HEK293 (cell line): ENCODE measurements around the gene TRAPPC5.

Source experiments
- CTCF ChIA-PET: fragments of 350-600 bp; formaldehyde crosslinking; extraction: SDS; loops from one replicate; lab custom pipeline; 2021; ENCODE audit warnings: antibody characterized with exemption; lab: Yijun Ruan, JAX
- POLR2A ChIA-PET: fragments of 300-600 bp; formaldehyde crosslinking; extraction: SDS; loops from one replicate; lab custom pipeline; 2020; ENCODE audit warnings: antibody characterized with exemption, inconsistent platforms; lab: Yijun Ruan, JAX
- H3K27ac ChIP-seq: fragments of 200-500 bp; sonication (Bioruptor generic); 2 replicates; pipeline ENCODE4 v1.5.1; 2014; ENCODE audit warnings: low read depth, low read length, control low read depth, inconsistent platforms; ENCODE audit errors: extremely low read depth
- H3K36me3 ChIP-seq, 2 experiments: fragments of 200-500 bp in 1 of 2; sonication (Bioruptor generic) in 1 of 2; 1 replicate in 1 of 2; 2 replicates in 1 of 2; pipeline ENCODE4 v1.5.1; 2014 to 2017; ENCODE audit warnings: inconsistent platforms in 2 of 2, low read length in 2 of 2; ENCODE audit not compliant: control insufficient read depth in 2 of 2, insufficient read depth in 1 of 2
- H3K4me1 ChIP-seq: fragments of 200-500 bp; sonication (Bioruptor generic); 2 replicates; pipeline ENCODE4 v1.5.1; 2014; ENCODE audit warnings: mild to moderate bottlenecking, low read length, inconsistent platforms; ENCODE audit not compliant: control insufficient read depth, insufficient read depth
- H3K4me3 ChIP-seq: 2 replicates; pipeline ENCODE4 v1.5.1; 2011; ENCODE audit warnings: low read depth, mild to moderate bottlenecking, control low read depth, low read length, moderate library complexity
- H3K9me3 ChIP-seq: fragments of 200-500 bp; sonication (Bioruptor generic); 2 replicates; pipeline ENCODE4 v1.5.1; 2014; ENCODE audit warnings: low read depth, low read length, inconsistent platforms; ENCODE audit not compliant: control insufficient read depth, insufficient read depth
- EGR2 ChIP-seq: fragments of 450-650 bp; formaldehyde crosslinking; IDR thresholded peaks from 2 replicates; pipeline ENCODE4 v1.5.1; 2016; ENCODE audit warnings: low read depth, missing biosample characterization, missing genetic modification characterization
- MYNN ChIP-seq: fragments of 450-650 bp; formaldehyde crosslinking; IDR thresholded peaks from 2 replicates; pipeline ENCODE4 v1.5.1; 2016; ENCODE audit warnings: missing biosample characterization, missing genetic modification characterization, borderline replicate concordance
- PRDM1 ChIP-seq: fragments of 450-650 bp; formaldehyde crosslinking; IDR thresholded peaks from 2 replicates; pipeline ENCODE4; 2016; ENCODE audit warnings: missing biosample characterization, missing genetic modification characterization
- ZNF132 ChIP-seq: fragments of 450-650 bp; formaldehyde crosslinking; IDR thresholded peaks from 2 replicates; pipeline ENCODE4 v1.5.1; 2017; ENCODE audit warnings: missing biosample characterization, missing genetic modification characterization, borderline replicate concordance
- ZNF248 ChIP-seq: fragments of 450-650 bp; formaldehyde crosslinking; IDR thresholded peaks from 2 replicates; pipeline ENCODE4 v1.5.1; 2017; ENCODE audit warnings: missing biosample characterization, missing genetic modification characterization
- ZNF324 ChIP-seq: fragments of 450-650 bp; formaldehyde crosslinking; IDR thresholded peaks from 2 replicates; pipeline ENCODE4 v1.5.1; 2016; ENCODE audit warnings: missing biosample characterization, missing genetic modification characterization
- ZNF366 ChIP-seq: fragments of 450-650 bp; formaldehyde crosslinking; conservative IDR thresholded peaks from 2 replicates; pipeline ENCODE4 v1.5.1; 2016; ENCODE audit warnings: missing biosample characterization, missing genetic modification characterization
- ZNF426 ChIP-seq: fragments of 450-650 bp; formaldehyde crosslinking; IDR thresholded peaks from 2 replicates; pipeline ENCODE4 v1.5.1; 2017; ENCODE audit warnings: missing biosample characterization, missing genetic modification characterization, mild to moderate bottlenecking, inconsistent platforms, moderate library complexity
- ZNF561 ChIP-seq: fragments of 450-650 bp; IDR thresholded peaks from 2 replicates; pipeline ENCODE4 v1.5.1; 2018; ENCODE audit warnings: missing biosample characterization, missing genetic modification characterization, borderline replicate concordance
- ZNF664 ChIP-seq: fragments of 450-650 bp; formaldehyde crosslinking; IDR thresholded peaks from 2 replicates; pipeline ENCODE4 v1.5.1; 2016; ENCODE audit warnings: missing biosample characterization, missing genetic modification characterization
- ZNF830 ChIP-seq: fragments of 450-650 bp; IDR thresholded peaks from 2 replicates; pipeline ENCODE4 v1.5.0; 2018; ENCODE audit warnings: missing biosample characterization, missing genetic modification characterization, low read depth, mild to moderate bottlenecking, moderate library complexity
- TF ChIP-seq, protein P1 (sequence below): fragments of 450-650 bp; formaldehyde crosslinking; IDR thresholded peaks from 2 replicates; pipeline ENCODE4 v1.5.1; 2016; ENCODE audit warnings: missing biosample characterization, missing genetic modification characterization
- TF ChIP-seq, protein P2 (sequence below): fragments of 450-650 bp; formaldehyde crosslinking; IDR thresholded peaks from 2 replicates; pipeline ENCODE4 v1.5.1; 2016; ENCODE audit warnings: missing biosample characterization, missing genetic modification characterization
- TF ChIP-seq, protein P3 (sequence below): fragments of 450-650 bp; formaldehyde crosslinking; IDR thresholded peaks from 2 replicates; pipeline ENCODE4 v1.5.1; 2016; ENCODE audit warnings: missing biosample characterization, missing genetic modification characterization
- TF ChIP-seq, protein P4 (sequence below): fragments of 450-650 bp; formaldehyde crosslinking; conservative IDR thresholded peaks from 2 replicates; pipeline ENCODE4 v1.5.1; 2016; ENCODE audit warnings: low read depth, missing biosample characterization, missing genetic modification characterization
- TF ChIP-seq, protein P5 (sequence below): fragments of 450-650 bp; formaldehyde crosslinking; IDR thresholded peaks from 2 replicates; pipeline ENCODE4 v1.5.1; 2016; ENCODE audit warnings: missing biosample characterization, missing genetic modification characterization
- TF ChIP-seq, protein P6 (sequence below): sonication (generic); formaldehyde crosslinking; IDR thresholded peaks from 2 replicates; pipeline ENCODE4 v1.8.1; 2022; ENCODE audit warnings: mild to moderate bottlenecking, moderate library complexity, missing genetic modification reagents
- TF ChIP-seq, protein P7 (sequence below): fragments of 450-650 bp; formaldehyde crosslinking; IDR thresholded peaks from 2 replicates; pipeline ENCODE4 v1.5.1; 2017; ENCODE audit warnings: missing biosample characterization, missing genetic modification characterization

TRAPPC5 gene

DNA sequence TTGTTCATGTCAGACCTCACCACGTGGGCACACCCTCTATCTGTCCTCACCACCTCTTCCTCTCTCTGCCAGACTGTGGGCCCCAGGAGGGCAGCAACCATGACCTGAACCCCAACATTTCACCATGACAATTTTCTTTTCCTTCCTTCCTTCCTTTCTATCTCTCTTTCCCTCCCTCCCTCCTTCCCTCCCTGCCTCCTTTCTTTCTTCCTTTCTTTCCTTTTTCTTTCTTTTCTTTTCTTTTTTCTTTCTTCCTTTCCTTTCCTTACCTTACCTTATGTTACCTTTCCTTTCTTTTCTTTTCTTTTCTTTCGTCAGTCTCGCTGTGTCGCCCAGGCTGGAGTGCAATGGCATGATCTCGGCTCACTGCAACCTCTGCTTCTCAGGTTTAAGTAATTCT is 30.0 kb downstream of the TRAPPC5 start:
- CTCF ChIA-PET, result interaction anchor here (0.6 kb wide), 1 partner anchor 369 kb away, joined by 3 read pairs; no protein-coding TSS in a partner anchor
- no peaks in the 10 kb centered on the region for H3K4me1 ChIP-seq
- TF ChIP-seq, protein P1, sequence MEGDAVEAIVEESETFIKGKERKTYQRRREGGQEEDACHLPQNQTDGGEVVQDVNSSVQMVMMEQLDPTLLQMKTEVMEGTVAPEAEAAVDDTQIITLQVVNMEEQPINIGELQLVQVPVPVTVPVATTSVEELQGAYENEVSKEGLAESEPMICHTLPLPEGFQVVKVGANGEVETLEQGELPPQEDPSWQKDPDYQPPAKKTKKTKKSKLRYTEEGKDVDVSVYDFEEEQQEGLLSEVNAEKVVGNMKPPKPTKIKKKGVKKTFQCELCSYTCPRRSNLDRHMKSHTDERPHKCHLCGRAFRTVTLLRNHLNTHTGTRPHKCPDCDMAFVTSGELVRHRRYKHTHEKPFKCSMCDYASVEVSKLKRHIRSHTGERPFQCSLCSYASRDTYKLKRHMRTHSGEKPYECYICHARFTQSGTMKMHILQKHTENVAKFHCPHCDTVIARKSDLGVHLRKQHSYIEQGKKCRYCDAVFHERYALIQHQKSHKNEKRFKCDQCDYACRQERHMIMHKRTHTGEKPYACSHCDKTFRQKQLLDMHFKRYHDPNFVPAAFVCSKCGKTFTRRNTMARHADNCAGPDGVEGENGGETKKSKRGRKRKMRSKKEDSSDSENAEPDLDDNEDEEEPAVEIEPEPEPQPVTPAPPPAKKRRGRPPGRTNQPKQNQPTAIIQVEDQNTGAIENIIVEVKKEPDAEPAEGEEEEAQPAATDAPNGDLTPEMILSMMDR (tag by site-specific recombination), result no peak
- TF ChIP-seq ZNF248 (tag by site-specific recombination), result no peak
- TF ChIP-seq, protein P2, sequence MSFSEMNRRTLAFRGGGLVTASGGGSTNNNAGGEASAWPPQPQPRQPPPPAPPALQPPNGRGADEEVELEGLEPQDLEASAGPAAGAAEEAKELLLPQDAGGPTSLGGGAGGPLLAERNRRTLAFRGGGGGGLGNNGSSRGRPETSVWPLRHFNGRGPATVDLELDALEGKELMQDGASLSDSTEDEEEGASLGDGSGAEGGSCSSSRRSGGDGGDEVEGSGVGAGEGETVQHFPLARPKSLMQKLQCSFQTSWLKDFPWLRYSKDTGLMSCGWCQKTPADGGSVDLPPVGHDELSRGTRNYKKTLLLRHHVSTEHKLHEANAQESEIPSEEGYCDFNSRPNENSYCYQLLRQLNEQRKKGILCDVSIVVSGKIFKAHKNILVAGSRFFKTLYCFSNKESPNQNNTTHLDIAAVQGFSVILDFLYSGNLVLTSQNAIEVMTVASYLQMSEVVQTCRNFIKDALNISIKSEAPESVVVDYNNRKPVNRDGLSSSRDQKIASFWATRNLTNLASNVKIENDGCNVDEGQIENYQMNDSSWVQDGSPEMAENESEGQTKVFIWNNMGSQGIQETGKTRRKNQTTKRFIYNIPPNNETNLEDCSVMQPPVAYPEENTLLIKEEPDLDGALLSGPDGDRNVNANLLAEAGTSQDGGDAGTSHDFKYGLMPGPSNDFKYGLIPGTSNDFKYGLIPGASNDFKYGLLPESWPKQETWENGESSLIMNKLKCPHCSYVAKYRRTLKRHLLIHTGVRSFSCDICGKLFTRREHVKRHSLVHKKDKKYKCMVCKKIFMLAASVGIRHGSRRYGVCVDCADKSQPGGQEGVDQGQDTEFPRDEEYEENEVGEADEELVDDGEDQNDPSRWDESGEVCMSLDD (tag by site-specific recombination), result 0 out of 2 replicates have a peak, but pooled peaks have one; percentile 29
- peak; percentile 84 for TF ChIP-seq PRDM1
- no peak for TF ChIP-seq EGR2 (tag by site-specific recombination)
- TF ChIP-seq ZNF366, result peak; percentile 90
- H3K4me3 ChIP-seq, result no peak overlapping the region
- POLR2A ChIA-PET, result no interaction called here
- no peaks in the 10 kb centered on the region for H3K36me3 ChIP-seq
- no peaks in the 10 kb centered on the region for H3K9me3 ChIP-seq
- no peak overlapping the region for H3K27ac ChIP-seq

DNA sequence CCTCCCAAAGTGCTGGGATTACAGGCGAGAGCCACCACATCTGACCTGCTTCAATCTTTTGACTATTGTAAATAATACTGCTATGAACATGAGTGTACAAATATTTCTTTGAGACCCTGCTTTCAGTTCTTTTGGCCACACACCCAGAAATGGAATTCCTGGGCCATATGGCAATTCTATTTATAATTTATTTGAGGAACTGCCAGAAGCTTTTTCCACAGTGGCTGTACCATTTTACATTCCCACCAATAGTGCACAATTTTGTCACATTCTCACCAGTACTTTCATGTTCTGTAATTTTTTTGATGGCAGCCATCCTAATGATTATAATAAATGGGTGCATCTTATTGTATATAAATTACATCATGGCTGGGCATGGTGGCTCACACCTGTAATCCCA is 35.0 kb downstream of the TRAPPC5 start:
- no peaks in the 10 kb centered on the region for H3K4me1 ChIP-seq
- H3K27ac ChIP-seq, result no peak overlapping the region
- CTCF ChIA-PET, result no interaction called here
- POLR2A ChIA-PET, result no interaction called here
- no peaks in the 10 kb centered on the region for H3K9me3 ChIP-seq
- no peak overlapping the region for H3K4me3 ChIP-seq
- H3K36me3 ChIP-seq, result no peaks in the 10 kb centered on the region
- TF ChIP-seq, protein P3, sequence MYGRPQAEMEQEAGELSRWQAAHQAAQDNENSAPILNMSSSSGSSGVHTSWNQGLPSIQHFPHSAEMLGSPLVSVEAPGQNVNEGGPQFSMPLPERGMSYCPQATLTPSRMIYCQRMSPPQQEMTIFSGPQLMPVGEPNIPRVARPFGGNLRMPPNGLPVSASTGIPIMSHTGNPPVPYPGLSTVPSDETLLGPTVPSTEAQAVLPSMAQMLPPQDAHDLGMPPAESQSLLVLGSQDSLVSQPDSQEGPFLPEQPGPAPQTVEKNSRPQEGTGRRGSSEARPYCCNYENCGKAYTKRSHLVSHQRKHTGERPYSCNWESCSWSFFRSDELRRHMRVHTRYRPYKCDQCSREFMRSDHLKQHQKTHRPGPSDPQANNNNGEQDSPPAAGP (tag by site-specific recombination), result no peak
- TF ChIP-seq ZNF664 (tag by site-specific recombination) (no peak), MYNN (tag by site-specific recombination) (no peak), ZNF561 (tag by site-specific recombination) (no peak), ZNF426 (tag by site-specific recombination) (no peak), ZNF132 (tag by site-specific recombination) (no peak), ZNF830 (no peak), ZNF324 (no peak)
- TF ChIP-seq, protein P4, sequence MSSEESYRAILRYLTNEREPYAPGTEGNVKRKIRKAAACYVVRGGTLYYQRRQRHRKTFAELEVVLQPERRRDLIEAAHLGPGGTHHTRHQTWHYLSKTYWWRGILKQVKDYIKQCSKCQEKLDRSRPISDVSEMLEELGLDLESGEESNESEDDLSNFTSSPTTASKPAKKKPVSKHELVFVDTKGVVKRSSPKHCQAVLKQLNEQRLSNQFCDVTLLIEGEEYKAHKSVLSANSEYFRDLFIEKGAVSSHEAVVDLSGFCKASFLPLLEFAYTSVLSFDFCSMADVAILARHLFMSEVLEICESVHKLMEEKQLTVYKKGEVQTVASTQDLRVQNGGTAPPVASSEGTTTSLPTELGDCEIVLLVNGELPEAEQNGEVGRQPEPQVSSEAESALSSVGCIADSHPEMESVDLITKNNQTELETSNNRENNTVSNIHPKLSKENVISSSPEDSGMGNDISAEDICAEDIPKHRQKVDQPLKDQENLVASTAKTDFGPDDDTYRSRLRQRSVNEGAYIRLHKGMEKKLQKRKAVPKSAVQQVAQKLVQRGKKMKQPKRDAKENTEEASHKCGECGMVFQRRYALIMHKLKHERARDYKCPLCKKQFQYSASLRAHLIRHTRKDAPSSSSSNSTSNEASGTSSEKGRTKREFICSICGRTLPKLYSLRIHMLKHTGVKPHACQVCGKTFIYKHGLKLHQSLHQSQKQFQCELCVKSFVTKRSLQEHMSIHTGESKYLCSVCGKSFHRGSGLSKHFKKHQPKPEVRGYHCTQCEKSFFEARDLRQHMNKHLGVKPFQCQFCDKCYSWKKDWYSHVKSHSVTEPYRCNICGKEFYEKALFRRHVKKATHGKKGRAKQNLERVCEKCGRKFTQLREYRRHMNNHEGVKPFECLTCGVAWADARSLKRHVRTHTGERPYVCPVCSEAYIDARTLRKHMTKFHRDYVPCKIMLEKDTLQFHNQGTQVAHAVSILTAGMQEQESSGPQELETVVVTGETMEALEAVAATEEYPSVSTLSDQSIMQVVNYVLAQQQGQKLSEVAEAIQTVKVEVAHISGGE (tag by site-specific recombination), result no peak
- TF ChIP-seq, protein P5, sequence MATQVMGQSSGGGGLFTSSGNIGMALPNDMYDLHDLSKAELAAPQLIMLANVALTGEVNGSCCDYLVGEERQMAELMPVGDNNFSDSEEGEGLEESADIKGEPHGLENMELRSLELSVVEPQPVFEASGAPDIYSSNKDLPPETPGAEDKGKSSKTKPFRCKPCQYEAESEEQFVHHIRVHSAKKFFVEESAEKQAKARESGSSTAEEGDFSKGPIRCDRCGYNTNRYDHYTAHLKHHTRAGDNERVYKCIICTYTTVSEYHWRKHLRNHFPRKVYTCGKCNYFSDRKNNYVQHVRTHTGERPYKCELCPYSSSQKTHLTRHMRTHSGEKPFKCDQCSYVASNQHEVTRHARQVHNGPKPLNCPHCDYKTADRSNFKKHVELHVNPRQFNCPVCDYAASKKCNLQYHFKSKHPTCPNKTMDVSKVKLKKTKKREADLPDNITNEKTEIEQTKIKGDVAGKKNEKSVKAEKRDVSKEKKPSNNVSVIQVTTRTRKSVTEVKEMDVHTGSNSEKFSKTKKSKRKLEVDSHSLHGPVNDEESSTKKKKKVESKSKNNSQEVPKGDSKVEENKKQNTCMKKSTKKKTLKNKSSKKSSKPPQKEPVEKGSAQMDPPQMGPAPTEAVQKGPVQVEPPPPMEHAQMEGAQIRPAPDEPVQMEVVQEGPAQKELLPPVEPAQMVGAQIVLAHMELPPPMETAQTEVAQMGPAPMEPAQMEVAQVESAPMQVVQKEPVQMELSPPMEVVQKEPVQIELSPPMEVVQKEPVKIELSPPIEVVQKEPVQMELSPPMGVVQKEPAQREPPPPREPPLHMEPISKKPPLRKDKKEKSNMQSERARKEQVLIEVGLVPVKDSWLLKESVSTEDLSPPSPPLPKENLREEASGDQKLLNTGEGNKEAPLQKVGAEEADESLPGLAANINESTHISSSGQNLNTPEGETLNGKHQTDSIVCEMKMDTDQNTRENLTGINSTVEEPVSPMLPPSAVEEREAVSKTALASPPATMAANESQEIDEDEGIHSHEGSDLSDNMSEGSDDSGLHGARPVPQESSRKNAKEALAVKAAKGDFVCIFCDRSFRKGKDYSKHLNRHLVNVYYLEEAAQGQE (tag by site-specific recombination), result no peak
- TF ChIP-seq, protein P6, sequence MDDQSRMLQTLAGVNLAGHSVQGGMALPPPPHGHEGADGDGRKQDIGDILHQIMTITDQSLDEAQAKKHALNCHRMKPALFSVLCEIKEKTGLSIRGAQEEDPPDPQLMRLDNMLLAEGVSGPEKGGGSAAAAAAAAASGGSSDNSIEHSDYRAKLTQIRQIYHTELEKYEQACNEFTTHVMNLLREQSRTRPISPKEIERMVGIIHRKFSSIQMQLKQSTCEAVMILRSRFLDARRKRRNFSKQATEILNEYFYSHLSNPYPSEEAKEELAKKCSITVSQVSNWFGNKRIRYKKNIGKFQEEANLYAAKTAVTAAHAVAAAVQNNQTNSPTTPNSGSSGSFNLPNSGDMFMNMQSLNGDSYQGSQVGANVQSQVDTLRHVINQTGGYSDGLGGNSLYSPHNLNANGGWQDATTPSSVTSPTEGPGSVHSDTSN (CRISPR knock-in tag), result no peak
- TF ChIP-seq, protein P7, sequence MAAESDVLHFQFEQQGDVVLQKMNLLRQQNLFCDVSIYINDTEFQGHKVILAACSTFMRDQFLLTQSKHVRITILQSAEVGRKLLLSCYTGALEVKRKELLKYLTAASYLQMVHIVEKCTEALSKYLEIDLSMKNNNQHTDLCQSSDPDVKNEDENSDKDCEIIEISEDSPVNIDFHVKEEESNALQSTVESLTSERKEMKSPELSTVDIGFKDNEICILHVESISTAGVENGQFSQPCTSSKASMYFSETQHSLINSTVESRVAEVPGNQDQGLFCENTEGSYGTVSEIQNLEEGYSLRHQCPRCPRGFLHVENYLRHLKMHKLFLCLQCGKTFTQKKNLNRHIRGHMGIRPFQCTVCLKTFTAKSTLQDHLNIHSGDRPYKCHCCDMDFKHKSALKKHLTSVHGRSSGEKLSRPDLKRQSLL (tag by site-specific recombination), result no peak
